NB4 (cell line): ENCODE results near the gene ITGA11.

Experiments
- CTCF ChIP-seq: IDR thresholded peaks from one replicate; pipeline ENCODE4 v1.5.1; 2012; ENCODE audit warnings: low read depth, low read length
- POLR2A ChIP-seq: IDR thresholded peaks from 2 replicates; pipeline ENCODE4 v1.6.1; 2011; ENCODE audit warnings: mild to moderate bottlenecking; ENCODE audit not compliant: insufficient read length; ENCODE audit errors: extremely low read depth

GRCh38 chr15:68414206-68414555 is 17.8 kb downstream of the ITGA11 start:
- TF ChIP-seq CTCF, result no peak
- no peak for TF ChIP-seq POLR2A
